ENCODE results near the gene TBC1D22A. TPM values are rescaled to one million over a fixed set of nuclear protein-coding genes. Genes with fewer than 3 reads are reported as not detected.
A peak's percentile ranks its signal among the peaks of the same experiment; 100 is the strongest.

Gene TBC1D22A
- total RNA-seq, 8 experiments from 2014 or later: 6.6 to 31.4 (median 12.3) TPM

DNA sequence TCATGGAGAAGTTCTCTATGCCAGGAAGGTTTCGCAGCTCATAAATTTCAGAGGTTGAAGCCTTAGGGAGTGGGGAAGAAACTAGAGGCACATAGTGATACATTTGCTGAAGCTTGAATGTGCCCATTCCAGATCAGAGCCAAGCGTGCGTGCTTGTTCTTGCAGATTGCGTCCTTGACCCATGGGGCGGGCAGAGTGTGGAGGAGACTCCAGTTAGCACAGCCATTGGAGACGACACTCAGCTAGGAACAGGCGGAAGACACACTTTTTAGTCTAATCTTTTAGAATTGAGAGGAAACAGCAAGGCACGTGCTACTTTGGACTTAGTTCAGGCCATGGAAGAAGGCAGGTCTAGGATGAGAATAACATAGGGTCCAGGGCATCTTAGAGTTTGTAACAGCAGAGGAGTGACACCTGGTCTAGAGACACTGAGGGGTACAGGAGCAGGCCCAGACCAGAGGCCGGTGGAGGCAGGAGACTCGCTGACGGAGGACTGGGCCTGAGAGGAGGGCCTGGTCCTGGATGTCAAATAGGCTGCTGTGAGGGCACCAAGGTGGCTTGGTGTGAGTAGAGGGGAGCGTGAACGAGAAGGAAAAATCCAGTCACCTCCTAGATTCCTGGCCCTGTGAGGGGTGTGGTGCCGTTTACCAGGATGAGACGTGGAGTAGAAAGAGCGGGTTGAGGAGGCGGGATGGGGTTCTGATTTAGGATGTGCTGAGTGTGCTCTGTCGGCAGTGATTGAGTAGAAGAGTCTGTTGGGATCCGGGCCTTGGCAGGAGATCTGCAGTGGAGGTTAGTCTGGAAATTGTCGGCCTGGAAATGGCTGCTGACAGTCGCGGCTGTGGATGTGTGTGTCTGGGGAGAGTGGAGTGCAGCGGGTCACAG lies 154.7 kb downstream of the TBC1D22A start:
- Histone ChIP-seq H3K27ac (no peak overlapping the region), H3K4me1 (replicated peaks in 1 of 2) (peaks cover 0 to 4% of the 10 kb centered on the region in 2 donors), H3K4me3 (no peak overlapping the region)
- 84 to 100% (median 96%) methylated on average over 2 to 10 of the region's 23 CpGs; no CpG with 5 or more reads in 2 of the 10 experiments for WGBS, 10 experiments
- in situ Hi-C loops (cut with MboI; ENCODE audit: low pct_unique_long_range_greater_than_20kb in 2 of 9, low sequenced_read_pairs in 9 of 9, unreplicated experiment in 9 of 9): loop anchor here in 1 of 9 experiments (25.0 kb wide), 1 partner anchor 95 kb away; no protein-coding TSS in a partner anchor
- no peak for ATAC-seq (replicated peaks in 6 of 8)

DNA sequence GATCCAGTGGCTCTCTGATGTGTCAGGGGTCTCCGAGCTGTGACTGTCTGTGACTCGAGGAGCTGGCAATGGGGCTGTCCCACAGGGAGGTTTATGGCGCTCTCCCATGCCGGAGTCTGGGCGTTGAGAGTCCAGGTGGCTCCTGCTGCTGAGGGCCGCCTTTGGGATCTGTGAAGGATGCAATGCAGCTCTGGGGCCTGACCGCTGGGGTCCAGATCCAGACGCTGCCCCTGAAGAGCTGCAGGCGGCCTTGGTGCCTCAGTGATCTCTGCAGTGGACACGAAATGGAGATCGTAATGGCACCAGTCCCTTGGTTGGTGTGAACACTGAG lies 155.3 kb downstream of the TBC1D22A start:
- in situ Hi-C loops (cut with MboI; ENCODE audit: low pct_unique_long_range_greater_than_20kb in 2 of 9, low sequenced_read_pairs in 9 of 9, unreplicated experiment in 9 of 9): loop anchor here in 1 of 9 experiments (25.0 kb wide), 1 partner anchor 95 kb away; no protein-coding TSS in a partner anchor
- peaks cover 0 to 4% of the 10 kb centered on the region in 2 donors for H3K4me1 ChIP-seq (replicated peaks in 1 of 2)
- no peak for ATAC-seq (replicated peaks in 6 of 8)
- no peak overlapping the region for H3K4me3 ChIP-seq
- no peak overlapping the region for H3K27ac ChIP-seq
- 82 to 100% (median 100%) methylated on average over 1 to 4 of the region's 11 CpGs; no CpG with 5 or more reads in 5 of the 10 experiments for WGBS, 10 experiments

DNA sequence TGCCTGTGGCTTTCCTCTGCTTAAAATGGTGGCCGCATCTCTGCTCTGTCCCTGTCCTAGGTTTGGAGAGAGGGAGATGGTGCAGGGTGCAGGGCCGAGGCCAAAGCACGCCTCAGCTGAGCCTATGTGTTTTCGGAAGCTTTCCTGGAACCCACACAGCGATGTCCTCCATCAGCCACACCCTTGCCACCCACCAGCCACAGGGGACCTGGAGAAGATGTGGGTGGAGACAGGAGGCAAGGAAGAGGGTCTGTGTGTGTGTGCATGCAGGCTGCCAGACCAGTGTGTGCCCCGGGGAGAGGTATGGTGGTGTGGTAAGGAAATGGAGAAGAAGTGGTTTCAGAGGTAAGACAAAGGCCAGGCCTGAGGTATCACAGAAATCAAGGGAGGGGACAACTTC lies 155.7 kb downstream of the TBC1D22A start:
- ATAC-seq (replicated peaks in 6 of 8): no peak
- in situ Hi-C loops (cut with MboI; ENCODE audit: low pct_unique_long_range_greater_than_20kb in 2 of 9, low sequenced_read_pairs in 9 of 9, unreplicated experiment in 9 of 9): loop anchor here in 1 of 9 experiments (25.0 kb wide), 1 partner anchor 94 kb away; no protein-coding TSS in a partner anchor
- 40 to 100% (median 95%) methylated on average over 1 to 4 of the region's 6 CpGs; no CpG with 5 or more reads in 3 of the 10 experiments for WGBS, 10 experiments
- Histone ChIP-seq H3K4me1 (replicated peaks in 1 of 2) (peaks cover 0 to 3% of the 10 kb centered on the region in 2 donors), H3K4me3 (no peak overlapping the region), H3K27ac (no peak overlapping the region)

DNA sequence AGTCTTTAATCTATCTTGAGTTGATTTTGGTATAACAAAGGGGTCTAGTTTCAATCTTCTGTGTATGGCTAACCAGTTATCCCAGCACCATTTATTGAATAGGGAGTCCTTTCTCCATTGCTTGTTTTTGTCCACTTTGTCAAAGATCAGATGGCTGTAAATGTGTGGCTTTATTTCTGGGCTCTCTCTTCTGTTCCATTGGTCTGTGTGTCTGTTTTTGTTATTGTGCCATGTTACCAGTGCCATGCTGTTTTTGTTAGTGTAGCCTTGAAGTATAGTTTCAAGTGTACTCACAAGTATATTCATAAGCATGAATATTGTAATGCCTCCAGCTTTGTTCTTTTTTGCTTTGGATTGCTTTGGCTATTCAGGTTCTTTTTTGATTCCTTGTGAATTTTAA lies 159.6 kb downstream of the TBC1D22A start:
- Histone ChIP-seq H3K4me1 (replicated peaks in 1 of 2) (no peaks in the 10 kb centered on the region), H3K4me3 (no peak overlapping the region), H3K27ac (no peak overlapping the region)
- no peak for ATAC-seq (replicated peaks in 6 of 8)
- in situ Hi-C loops (cut with MboI; ENCODE audit: low pct_unique_long_range_greater_than_20kb in 2 of 9, low sequenced_read_pairs in 9 of 9, unreplicated experiment in 9 of 9): loop anchor here in 1 of 9 experiments (25.0 kb wide), 1 partner anchor 90 kb away; no protein-coding TSS in a partner anchor

DNA sequence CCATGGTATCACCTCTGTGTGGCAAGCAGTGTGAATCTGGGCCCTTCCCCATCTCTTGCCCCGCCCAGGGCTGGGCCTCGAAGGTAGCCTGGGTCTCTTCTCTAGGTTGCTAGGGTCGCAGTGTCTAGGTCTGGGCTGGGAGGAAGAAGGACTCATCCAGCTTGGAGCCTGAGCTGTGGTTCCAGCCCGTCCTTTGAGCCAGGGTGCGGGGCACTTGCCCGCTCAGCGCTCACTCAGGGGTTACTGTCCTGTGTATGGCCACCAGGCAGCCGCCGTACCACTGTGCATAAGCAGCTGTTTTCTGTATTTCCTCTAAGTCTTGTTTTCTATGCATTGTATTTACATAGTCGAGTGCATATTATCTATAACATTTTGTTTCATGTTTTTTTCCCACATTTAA lies 160.9 kb downstream of the TBC1D22A start:
- Histone ChIP-seq H3K4me1 (replicated peaks in 1 of 2) (no peaks in the 10 kb centered on the region), H3K27ac (no peak overlapping the region), H3K4me3 (no peak overlapping the region)
- in situ Hi-C loops (cut with MboI; ENCODE audit: low pct_unique_long_range_greater_than_20kb in 2 of 9, low sequenced_read_pairs in 9 of 9, unreplicated experiment in 9 of 9): loop anchor here in 1 of 9 experiments (25.0 kb wide), 1 partner anchor 89 kb away; no protein-coding TSS in a partner anchor
- no peak for ATAC-seq (replicated peaks in 6 of 8)
- 73 to 100% (median 88%) methylated on average over 2 to 7 of the region's 10 CpGs for WGBS, 10 experiments

DNA sequence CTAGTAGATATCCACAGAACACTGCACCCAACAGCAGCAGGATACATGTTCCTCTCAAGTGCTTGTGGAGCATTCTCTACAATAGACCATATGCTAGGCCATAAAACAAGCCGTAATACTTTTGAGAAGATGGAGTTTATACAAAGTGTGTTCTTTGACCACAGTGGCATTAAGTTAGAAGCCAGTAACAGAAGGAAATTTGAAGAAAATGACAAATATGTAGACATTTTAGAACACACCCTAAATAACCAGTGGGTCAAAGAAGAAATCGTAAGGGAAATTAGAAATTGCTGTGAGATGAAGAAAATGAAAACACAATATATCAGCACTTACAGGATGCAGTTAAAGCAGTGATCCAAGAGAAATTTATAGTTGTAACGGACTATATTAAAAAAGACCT lies 163.4 kb downstream of the TBC1D22A start:
- in situ Hi-C loops (cut with MboI; ENCODE audit: low pct_unique_long_range_greater_than_20kb in 2 of 9, low sequenced_read_pairs in 9 of 9, unreplicated experiment in 9 of 9): no loop called here
- 41 to 80% (median 65%) methylated on average over 1 to 3 of the region's 3 CpGs for WGBS, 10 experiments
- ATAC-seq (replicated peaks in 6 of 8): no peak
- H3K4me3 ChIP-seq: no peak overlapping the region
- H3K27ac ChIP-seq: no peak overlapping the region
- H3K4me1 ChIP-seq (replicated peaks in 1 of 2): no peaks in the 10 kb centered on the region

DNA sequence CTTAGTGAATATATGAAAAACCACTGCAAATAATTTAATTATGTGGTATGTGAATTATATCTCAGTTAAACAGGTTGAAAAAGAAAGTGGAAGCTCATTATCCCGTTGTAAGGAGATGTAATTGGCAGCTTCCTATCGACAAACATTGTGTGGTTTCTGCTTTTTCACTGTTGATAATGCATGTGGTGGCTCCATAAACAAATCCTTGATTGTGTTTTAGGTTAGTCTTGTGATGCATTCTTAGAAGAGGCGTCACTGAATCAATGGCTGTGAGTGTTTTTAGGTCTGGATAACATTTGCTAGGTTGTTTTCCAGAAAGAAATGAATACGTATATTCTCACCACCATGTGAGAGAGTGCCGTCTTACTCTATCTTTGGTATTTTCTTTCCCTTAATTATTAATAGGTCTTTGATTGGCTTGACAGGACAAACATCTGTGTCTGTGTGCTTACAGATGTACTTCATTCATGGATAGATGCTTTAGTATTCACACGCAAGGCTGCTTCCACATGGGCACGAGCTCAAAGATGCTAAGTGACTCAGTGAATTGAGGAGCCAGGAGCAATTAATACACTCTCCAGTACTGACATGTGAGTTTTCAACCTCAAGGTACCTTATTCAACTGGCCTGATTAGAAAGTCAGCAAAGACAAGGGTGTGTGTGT lies 166.7 kb downstream of the TBC1D22A start:
- Histone ChIP-seq H3K27ac (no peak overlapping the region), H3K4me3 (no peak overlapping the region), H3K4me1 (replicated peaks in 1 of 2) (no peaks in the 10 kb centered on the region)
- 50 to 92% (median 76%) methylated on average over 1 to 7 of the region's 7 CpGs for WGBS, 10 experiments
- in situ Hi-C loops (cut with MboI; ENCODE audit: low pct_unique_long_range_greater_than_20kb in 2 of 9, low sequenced_read_pairs in 9 of 9, unreplicated experiment in 9 of 9): no loop called here
- peak in 3 of 8 experiments; percentile 63 to 78 (median 73) for ATAC-seq (replicated peaks in 6 of 8)

DNA sequence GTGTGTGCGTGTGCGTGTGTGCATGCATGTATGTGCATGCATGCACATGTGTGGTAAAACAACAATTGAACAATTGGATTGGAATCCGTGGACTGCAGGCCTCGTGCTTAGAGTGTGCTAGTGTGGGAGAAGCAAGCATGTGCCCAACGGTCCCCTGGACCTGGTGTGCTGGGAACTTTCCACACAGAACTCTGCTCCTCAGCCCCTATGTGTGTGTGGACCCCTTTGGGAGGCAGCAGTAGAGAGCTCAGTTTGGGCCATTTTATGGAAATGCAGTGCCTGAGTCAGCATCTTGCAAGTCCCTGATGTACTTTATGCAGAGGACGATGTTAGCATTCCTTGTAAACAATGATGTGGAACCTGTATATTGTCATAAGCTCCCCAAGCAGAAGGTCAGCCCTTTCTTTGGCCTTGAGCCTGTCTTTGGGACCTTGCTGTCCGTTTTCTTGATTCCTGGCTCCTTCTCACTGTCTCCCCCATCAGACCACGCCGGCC lies 167.3 kb downstream of the TBC1D22A start:
- ATAC-seq (replicated peaks in 6 of 8): peak in 6 of 8 experiments; percentile 29 to 93 (median 70)
- WGBS, 10 experiments: 4 to 100% (median 81%) methylated on average over 1 to 9 of the region's 9 CpGs
- Histone ChIP-seq H3K27ac (no peak overlapping the region), H3K4me1 (replicated peaks in 1 of 2) (no peaks in the 10 kb centered on the region), H3K4me3 (no peak overlapping the region)
- in situ Hi-C loops (cut with MboI; ENCODE audit: low pct_unique_long_range_greater_than_20kb in 2 of 9, low sequenced_read_pairs in 9 of 9, unreplicated experiment in 9 of 9): no loop called here

DNA sequence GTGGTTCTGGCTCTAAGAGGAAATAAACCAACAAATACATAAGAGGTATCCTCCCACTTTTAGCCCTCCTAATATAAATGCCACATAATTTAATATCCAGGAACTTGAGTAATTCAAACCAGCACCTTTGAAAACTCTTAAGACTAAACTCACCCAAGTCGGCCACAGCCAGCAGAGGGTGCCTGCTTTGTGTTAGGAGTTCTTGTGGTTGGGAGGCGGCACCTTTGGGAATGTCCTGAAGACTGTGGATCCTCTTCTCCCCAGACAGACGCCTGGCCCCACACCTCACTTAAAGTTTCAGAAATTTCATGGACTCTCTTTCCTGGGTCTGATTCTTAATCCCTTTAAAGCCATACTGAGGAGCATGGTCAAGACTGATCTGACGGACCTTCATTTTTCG lies 169.0 kb downstream of the TBC1D22A start:
- H3K27ac ChIP-seq: no peak overlapping the region
- no peak overlapping the region for H3K4me3 ChIP-seq
- ATAC-seq (replicated peaks in 6 of 8): peak in 1 of 8 experiments; percentile 70
- in situ Hi-C loops (cut with MboI; ENCODE audit: low pct_unique_long_range_greater_than_20kb in 2 of 9, low sequenced_read_pairs in 9 of 9, unreplicated experiment in 9 of 9): no loop called here
- peaks cover 3 to 12% of the 10 kb centered on the region in 2 donors for H3K4me1 ChIP-seq (replicated peaks in 1 of 2)
- WGBS, 10 experiments: 21 to 100% (median 85%) methylated on average over 1 to 5 of the region's 5 CpGs

DNA sequence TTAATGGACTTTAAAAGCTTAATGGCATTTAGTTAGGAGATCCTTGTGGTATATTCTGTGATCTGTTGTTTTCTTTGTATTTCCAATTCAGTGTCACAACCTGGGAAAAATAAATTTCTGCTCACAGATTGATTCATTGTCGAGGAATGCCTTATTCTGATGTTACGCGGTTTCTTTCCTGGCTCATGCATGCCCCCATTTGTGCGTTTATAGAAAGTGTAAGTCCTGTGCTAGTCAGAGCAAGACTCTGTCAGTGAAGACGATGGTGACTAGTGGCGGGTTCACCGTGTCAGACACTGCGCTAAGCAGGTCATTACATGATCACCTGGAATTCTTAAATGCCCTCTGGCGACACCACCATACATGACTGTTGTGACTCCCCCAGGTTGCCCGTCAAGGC lies 169.4 kb downstream of the TBC1D22A start:
- Histone ChIP-seq H3K4me3 (no peak overlapping the region), H3K4me1 (replicated peaks in 1 of 2) (peaks cover 3 to 12% of the 10 kb centered on the region in 2 donors), H3K27ac (no peak overlapping the region)
- whole genome bisulfite sequencing, 10 experiments: 73 to 99% (median 95%) methylated on average over 1 to 10 of the region's 10 CpGs; no CpG with 5 or more reads in 2 of the 10 experiments
- ATAC-seq (replicated peaks in 6 of 8): peak in 1 of 8 experiments; percentile 44
- in situ Hi-C loops (cut with MboI; ENCODE audit: low pct_unique_long_range_greater_than_20kb in 2 of 9, low sequenced_read_pairs in 9 of 9, unreplicated experiment in 9 of 9): no loop called here

DNA sequence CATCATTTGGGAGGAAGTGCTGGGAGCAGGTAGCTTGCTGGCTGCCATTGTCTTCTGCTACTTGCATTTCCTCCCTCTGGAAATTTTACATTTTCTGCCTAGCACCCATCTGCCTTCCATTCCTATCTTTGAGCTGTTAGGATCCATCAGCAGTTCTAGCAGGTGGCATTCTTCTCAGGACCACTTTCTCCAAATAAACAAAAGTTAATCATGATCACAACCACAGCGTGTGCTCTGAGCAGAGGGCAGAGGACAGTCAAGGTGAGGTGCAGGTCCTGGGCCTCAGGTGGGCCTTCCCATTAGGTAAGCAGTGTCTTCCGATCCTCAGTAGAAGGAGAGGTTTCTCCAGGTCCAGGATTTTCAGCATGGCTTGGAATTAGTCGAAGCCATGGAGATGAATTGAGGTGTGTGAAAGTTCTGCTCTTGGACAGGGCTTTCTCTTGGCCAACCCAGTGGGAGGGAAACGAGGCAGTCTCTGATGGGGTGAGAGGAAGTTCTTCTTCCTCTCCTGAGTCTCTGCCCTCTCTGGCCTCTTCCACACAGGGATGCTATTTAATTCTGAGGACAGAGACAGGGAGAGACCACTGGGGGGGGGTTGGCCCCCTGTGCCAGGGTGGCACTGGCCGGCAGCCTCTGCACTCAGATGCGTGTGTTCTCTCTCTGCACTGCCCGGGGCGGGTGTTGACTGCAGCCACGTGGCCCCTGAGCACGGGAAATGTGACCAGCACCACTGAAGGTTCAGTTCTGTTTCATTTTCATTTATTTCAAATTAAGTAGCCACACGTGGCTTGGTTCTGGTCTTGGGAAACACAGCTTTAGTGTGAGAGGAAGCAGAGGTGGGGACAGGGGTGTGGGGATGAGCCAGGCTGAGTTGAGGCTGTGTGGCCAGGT lies 170.8 kb downstream of the TBC1D22A start:
- Histone ChIP-seq H3K4me1 (replicated peaks in 1 of 2) (peaks cover 3 to 12% of the 10 kb centered on the region in 2 donors), H3K27ac (no peak overlapping the region), H3K4me3 (no peak overlapping the region)
- in situ Hi-C loops (cut with MboI; ENCODE audit: low pct_unique_long_range_greater_than_20kb in 2 of 9, low sequenced_read_pairs in 9 of 9, unreplicated experiment in 9 of 9): no loop called here
- ATAC-seq (replicated peaks in 6 of 8): no peak
- 80 to 100% (median 93%) methylated on average over 1 to 8 of the region's 11 CpGs; no CpG with 5 or more reads in 2 of the 10 experiments for WGBS, 10 experiments

DNA sequence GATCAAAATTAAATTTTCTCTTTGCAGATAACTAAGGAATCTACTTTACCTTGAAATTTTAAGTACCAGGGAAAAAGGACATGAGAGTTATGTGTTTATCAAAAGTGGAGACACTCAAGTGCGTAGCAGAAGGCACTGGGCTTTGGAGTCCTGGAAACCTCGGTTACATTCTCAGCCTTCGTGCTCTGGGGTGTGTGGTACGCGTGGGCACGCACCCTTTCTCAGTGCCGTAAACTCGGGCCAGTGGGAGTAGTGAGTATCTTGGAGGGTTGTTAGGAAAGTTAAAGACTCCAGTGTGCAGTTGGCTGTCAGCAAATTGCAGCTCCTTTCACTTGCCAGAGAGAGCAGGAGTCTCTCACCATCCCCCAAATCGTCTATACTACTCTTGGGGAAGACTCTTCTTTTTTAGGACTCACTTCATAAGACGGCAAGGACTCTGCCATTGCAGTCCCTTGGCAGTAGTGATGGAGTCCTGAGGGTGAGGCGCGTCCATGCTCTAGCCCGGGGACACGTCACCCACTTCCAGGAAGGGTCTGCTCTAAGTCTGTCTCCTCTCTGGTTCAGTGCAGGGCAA lies 171.8 kb downstream of the TBC1D22A start:
- in situ Hi-C loops (cut with MboI; ENCODE audit: low pct_unique_long_range_greater_than_20kb in 2 of 9, low sequenced_read_pairs in 9 of 9, unreplicated experiment in 9 of 9): no loop called here
- WGBS, 10 experiments: 71 to 100% (median 99%) methylated on average over 1 to 8 of the region's 14 CpGs; no CpG with 5 or more reads in 2 of the 10 experiments
- no peak for ATAC-seq (replicated peaks in 6 of 8)
- Histone ChIP-seq H3K4me3 (no peak overlapping the region), H3K4me1 (replicated peaks in 1 of 2) (peaks cover 3 to 12% of the 10 kb centered on the region in 2 donors), H3K27ac (no peak overlapping the region)

Data from motor neuron (in vitro differentiated cells).